ENCODE results near the gene RMND1.
"Not testable (repeated sequence)": the region's sequence is repeated elsewhere in the genome, so short reads cannot be mapped to it uniquely, and the experiment has no call there.

Gene RMND1

DNA sequence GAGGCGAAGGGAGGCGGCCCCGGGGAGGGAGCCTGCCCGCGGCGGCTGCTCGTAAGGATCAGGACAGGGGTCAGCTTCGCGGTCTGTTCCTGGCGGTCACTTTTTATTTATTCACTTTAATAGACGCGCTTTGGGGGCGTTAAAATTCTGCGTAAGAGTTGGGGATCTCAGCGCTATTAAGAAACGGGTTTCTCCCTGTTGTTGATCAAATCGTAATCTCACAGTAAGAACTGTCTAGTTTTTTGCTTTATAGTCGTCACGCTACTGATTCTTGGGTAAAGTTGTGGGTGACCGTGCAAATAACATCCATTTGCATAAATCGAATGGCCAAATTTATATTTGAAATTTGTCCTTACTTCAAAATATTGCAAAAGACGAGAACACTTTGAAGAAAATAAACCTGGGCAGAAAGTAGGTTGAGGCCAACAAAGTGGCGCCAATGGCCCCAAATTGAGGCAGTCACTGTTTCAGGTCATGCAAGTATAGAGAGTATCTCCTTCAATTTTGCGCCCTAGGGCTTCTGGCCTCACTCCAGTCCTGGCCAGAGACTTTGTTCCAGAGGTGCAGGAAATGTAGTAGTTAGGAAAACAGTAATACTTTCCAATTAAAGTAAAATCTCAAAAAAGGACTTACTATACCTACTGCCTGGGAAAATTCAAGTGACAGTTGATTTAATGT lies 963 bp upstream of the RMND1 start:
- DNase-seq (ENCODE audit: low spot score): no peak

DNA sequence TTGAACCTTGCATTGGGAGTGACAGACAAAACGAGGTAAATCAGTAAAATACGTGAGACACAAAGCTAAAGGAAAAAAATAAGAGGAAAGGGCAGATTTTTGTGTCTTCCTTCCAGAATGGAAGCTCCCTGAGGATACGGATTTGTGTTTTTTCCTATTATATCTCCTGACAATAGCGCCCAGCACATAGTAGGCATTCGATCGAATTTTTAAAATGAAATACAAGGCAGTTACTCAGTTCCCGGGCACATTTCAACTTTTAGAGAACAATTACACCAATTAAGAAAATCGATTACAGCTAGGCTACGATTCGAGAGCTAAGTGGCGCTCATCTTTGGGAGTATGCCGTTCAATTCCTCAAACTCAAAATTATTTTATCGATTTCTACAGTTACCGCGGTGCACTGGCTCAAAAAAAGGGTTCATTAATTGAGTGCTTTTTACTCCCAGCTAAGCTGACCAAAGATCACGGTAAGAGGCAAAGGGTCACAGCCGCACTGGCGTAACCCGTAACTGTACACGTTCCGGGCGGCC lies 443 bp downstream of the RMND1 start:
- DNase-seq (ENCODE audit: low spot score): no peak

GRCh38 chr6:151450928-151451327 lies 998 bp downstream of the RMND1 start:
- not testable (repeated sequence) for DNase-seq (ENCODE audit: low spot score)

DNA sequence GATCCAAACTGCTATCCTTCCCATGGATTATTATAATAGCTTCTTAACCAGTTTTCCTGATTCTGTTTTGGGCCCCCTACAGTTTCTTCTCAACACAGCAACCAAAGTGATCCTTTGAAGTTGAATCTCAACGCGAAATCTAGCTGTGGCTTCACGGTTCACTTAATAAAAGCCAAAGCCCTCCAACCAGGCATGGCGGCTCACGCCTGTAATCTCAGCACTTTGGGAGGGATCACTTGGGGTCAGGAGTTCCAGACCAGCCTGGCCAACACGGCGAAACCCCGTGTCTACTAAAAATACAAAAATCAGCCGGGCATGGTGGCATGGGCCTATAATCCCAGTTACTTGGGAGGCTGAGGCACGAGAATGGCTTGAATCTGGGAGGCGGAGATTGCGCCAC lies 3.3 kb downstream of the RMND1 start:
- no peak for DNase-seq (ENCODE audit: low spot score)

DNA sequence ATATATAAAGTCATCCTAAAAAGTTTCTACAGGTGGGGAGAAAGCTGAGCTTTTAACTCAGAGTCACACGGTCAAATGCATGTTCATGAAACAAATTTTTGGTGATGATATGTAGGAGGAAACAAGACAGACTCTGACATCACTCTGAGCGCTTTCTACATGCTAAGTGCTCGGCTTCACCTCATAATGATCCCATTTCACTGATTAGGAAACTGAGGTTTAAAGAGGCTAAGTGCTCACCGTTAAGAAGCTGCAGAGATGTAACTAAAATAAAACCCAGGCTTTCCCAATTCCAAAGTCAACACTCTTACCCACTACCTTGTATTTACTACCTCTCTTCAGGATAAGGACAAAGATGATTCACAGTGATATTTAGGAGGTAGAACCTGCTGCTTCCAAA lies 4.7 kb downstream of the RMND1 start:
- DNase-seq (ENCODE audit: low spot score): no peak

- DNase-seq (ENCODE audit: low spot score): peak; percentile 57
Measured at GRCh38 chr6:151445482-151445881, 6.4 kb downstream of the RMND1 start.

DNA sequence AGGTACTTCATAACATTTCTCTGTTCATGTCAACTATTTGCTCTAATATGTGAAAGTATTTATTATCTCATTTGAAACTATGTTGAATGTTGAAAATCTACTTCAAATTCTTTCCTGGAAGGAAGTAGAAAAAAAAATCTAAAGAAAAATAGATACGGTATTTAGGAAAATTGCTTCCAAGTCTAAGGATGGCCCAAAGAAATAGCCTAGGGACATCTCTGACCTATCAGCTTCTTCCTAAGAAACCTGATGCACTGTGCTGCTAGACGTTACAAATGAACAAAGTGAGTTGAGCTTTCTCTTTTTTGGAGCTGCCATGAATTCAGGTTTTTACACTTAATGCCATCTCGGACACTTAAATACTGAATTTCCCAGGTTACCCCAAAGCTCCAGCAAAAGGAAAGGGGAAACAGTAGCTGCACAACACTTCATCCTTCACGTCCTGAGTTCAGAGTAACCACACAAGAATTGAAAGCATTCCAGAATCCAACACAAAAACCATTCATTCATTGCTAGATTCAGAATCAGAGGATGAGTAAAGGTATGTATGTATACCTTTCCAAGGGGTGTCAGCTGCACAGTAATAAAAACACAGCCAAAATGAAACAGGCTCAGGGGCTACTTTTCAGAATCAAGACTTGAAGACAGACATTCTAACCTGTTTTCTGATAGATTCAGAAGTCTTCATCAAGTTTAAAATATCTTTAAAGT lies 7.9 kb downstream of the RMND1 start:
- DNase-seq (ENCODE audit: low spot score): no peak

GRCh38 chr6:151443454-151443853 lies 8.5 kb downstream of the RMND1 start:
- no peak for DNase-seq (ENCODE audit: low spot score)

DNA sequence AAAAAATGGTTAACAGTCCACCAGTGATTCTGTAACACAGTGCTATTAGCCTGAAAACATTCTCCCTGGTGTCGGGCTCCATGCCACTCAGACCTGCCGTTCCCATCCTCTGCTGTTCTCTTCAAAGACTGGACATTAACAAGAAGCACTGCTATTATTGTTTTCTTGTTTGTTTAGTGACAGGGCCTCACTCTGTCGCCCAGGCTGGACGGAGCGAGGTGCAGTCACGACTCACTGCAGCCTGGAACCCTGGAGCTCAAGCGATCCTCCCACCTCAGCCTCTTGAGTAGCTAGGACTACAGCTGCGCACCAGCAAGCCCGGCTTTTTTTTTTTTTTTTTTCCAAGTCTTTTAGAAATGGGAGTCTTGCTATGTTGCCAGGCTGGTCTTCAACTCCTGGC lies 9.6 kb downstream of the RMND1 start:
- no peak for DNase-seq (ENCODE audit: low spot score)

- no peak for DNase-seq (ENCODE audit: low spot score)
Measured at GRCh38 chr6:151441390-151442166, 10.3 kb downstream of the RMND1 start.

GRCh38 chr6:151440930-151441329 lies 11.0 kb downstream of the RMND1 start:
- DNase-seq (ENCODE audit: low spot score): no peak

DNA sequence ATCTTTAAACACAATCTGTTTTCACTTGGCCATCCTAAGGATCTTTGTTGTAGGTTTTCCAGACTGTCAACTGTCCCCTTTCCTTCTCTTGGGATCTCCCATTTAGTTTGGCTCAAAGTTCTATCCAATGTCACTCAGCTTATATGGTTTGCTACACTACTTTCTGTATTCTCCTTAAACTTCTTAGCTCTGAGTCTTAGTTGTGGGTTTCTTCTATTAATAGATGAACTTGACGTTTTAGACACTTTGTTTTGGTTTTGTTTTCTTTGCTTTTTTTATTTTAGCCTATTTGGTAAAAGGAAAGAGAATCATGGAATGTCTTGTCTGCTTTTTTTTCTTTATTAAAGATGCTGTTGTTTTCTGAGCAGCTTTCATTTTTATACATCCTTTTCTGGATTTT lies 11.4 kb downstream of the RMND1 start:
- no peak for DNase-seq (ENCODE audit: low spot score)

DNA sequence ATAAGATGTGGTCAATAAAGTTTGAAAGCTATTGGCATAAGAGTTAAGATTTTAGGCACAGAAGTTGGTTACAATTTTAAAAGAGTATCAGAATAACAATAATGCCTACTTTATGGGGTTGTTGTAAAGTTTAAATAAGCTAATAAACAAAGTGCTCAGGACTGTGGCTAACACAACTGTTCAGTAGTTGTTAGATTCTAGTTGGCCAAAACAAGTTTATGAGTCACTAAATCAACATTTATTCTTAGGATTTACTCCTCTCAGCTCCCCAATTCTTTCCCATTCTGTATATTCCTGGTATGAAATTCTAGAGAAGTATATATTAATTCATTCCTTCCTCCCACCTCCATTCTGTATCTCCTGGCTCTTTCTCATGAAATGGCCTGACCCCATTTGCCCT lies 14.5 kb downstream of the RMND1 start:
- no peak for DNase-seq (ENCODE audit: low spot score)

DNA sequence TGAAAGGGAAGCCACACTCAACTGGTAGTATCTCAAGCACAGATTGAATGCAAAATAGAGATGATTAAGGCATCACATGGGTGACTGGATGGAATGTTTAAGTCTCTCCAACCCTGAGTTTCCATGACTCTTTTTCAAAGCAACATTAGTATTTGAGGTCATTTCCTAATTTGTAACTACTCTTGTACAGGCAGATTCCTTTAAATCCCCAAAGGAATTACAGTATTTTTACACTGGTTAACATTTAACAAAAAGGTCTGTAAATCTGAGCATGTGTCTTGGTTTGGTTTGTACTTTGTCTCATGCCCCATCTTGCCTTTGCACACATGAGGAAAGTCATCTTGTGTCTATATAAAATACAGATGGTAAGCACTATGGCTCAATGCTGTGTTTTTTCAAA lies 15.1 kb downstream of the RMND1 start:
- peak; percentile 66 for DNase-seq (ENCODE audit: low spot score)

GRCh38 chr6:151436300-151436699 lies 15.6 kb downstream of the RMND1 start:
- no peak for DNase-seq (ENCODE audit: low spot score)

GRCh38 chr6:151434369-151434768 lies 17.6 kb downstream of the RMND1 start:
- DNase-seq (ENCODE audit: low spot score): no peak

DNA sequence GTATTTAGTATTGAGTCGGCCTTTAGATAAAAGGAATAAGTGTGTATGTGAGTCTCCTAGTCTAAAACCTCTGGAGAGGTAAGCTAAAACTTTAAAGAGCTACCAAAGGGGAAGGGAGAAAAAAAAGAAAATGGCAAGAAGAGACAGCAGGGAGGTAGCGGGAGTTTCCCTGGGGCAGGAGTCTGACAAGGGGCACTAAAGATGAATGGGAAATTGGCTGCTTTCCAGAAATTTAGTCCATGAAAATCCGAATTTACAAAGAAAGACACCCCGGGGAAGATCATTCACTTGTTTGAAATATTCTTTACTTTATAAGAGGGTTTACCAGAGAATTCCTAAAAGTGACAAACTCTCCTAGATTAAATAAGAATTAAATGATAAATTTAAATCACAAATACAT lies 19.3 kb downstream of the RMND1 start:
- no peak for DNase-seq (ENCODE audit: low spot score)

- DNase-seq (ENCODE audit: low spot score): no peak
Measured at GRCh38 chr6:151431337-151431736, 20.6 kb downstream of the RMND1 start.

DNA sequence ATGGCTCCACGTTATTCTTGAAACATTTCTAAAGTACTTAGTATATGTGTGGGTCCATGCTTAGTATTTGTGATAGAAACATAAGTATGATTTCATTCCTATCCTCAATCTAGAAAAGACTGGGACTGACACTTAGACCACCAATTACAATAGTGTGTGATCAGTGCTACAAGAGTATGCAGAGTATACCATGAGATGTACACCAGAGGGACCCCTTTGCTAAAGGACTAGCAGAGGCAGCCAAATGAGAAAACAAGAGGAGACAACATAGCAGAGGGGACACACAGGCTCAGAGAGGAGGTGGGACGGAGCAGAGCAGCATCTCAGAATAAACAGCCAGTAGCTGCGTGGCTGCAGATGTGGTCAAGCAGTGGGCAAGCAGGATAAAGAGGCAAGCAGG lies 21.0 kb downstream of the RMND1 start:
- DNase-seq (ENCODE audit: low spot score): no peak

DNA sequence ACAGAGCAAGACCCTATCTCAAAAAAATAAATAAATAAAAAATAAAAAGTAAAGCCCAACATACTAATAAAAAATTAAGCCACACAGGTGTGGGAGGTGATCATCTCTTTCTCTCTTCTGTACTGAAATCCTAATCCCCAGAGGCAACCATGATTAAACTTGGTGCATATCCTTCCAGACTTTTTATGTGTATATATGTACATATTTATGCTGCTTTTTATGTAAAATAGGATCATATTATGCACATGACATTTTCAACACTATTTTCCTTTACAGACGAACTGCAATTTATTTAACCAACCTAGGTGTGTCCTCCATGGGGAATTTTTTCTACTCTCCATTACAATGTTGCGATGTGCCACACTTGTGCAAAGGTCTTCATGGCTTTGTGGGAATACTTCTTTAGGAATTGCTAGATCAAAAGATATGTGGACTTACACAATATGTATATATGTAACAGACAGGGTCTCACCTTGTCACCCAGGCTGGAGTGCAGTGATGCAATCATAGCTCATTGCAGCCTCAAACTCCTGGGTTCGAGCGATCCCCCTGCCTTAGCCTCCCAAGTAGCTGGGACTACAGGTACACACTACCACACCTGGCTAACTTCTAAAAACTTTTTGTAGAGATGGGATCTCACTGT lies 23.7 kb downstream of the RMND1 start:
- no peak for DNase-seq (ENCODE audit: low spot score)

DNA sequence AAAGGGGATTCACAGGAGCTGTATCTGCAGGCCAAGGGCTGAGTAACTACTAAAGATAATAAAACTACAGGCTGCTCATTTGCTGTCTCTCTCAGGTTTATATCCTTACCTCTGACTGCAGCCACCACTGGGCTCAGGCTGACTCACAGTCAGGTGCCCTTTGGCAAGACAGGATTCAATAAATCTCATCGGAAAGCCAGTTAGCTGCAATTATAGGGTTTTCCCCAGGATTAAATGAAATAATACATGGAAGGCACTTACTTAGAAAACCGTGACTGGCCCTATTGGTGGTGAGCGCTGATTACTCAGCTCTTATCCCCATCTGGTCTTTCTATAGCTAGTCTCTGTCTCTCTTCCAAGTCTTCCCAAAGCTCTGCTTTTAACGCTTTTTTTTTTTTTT lies 26.4 kb downstream of the RMND1 start:
- DNase-seq (ENCODE audit: low spot score): no peak

GRCh38 chr6:151422981-151423380 lies 28.9 kb downstream of the RMND1 start:
- DNase-seq (ENCODE audit: low spot score): no peak
